ENCODE data around the gene KIF20A.

KIF20A gene

GRCh38 chr5:138213161-138214029 is 34.5 kb downstream of the KIF20A start, which contains the start of gene CDC23:
CDC23 (minus strand) TSS chr5:138213323; CDS start chr5:138213312, 11 bp downstream.
- H3K4me1 Mint-ChIP-seq: peaks cover 8 to 22% of the 10 kb centered on the region in 2 donors
- H3K27me3 Mint-ChIP-seq: no peaks in the 10 kb centered on the region
- peak within 1 kb of the TSS; percentile 98 for H3K27ac Mint-ChIP-seq
- DNase-seq (peak; percentile 91), ATAC-seq (replicated peaks) (peak; percentile 98 to 99)
- H3K36me3 Mint-ChIP-seq: peaks cover 6 to 9% of the 10 kb centered on the region in 2 donors
- H3K4me3 Mint-ChIP-seq: peak within 1 kb of the TSS; percentile 97
- no peaks in the 10 kb centered on the region for H3K9me3 Mint-ChIP-seq

DNA sequence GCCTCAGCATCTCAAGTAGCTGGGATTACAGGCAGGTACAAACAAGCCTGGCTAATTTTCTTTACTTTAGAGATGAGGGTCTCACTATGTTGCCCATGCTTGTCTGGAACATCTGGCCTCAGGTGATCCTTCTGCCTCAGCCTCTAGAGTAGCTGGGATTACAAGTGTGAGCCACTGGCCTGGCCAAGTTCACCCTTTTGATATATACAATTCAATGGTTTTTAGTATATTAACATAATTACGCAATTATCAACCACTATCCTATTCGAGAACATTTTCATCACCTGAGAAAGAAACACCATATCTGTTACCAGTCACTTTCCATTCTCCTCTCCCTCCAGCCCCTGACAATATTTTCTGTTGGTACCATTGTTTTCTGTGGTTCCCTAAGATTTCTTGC is 37.9 kb downstream of the KIF20A start:
- Mint-ChIP-seq H3K4me3 (no peak overlapping the region), H3K27ac (no peak overlapping the region), H3K9me3 (peaks cover 0 to 4% of the 10 kb centered on the region in 2 donors), H3K4me1 (peaks cover 5 to 16% of the 10 kb centered on the region in 2 donors), H3K36me3 (peaks cover 3 to 5% of the 10 kb centered on the region in 2 donors), H3K27me3 (peaks cover 6 to 12% of the 10 kb centered on the region in 2 donors)
- ATAC-seq (replicated peaks) (no peak), DNase-seq (no peak)

DNA sequence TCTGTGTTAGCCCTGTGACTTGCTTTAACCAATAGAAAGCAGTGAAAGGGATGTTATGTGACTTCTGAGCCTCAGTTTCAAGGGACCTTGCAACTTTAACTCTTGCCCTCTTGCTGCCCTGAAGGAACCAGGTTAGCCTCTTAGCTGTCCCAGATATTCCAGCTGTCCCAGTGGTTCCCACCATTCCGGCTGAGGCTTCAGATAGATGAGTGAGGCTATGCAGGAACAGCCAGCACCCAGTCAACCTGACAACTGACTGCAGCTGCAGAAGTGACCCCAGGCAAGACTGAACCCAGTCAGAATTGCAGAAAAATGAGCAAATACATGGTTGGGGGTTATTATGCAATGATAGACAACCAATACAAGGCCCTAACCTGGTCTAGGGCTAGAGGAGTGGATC is 44.6 kb downstream of the KIF20A start:
- Mint-ChIP-seq H3K4me3 (no peak overlapping the region), H3K27ac (no peak overlapping the region), H3K9me3 (peaks cover 5 to 7% of the 10 kb centered on the region in 2 donors), H3K36me3 (peaks cover 2 to 6% of the 10 kb centered on the region in 2 donors), H3K27me3 (peaks cover 30 to 36% of the 10 kb centered on the region in 2 donors), H3K4me1 (peaks cover 5 to 6% of the 10 kb centered on the region in 2 donors)
- ATAC-seq (replicated peaks): no peak
- no peak for DNase-seq

GRCh38 chr5:138224712-138225111 is 45.8 kb downstream of the KIF20A start:
- Mint-ChIP-seq H3K9me3 (peaks cover 4 to 5% of the 10 kb centered on the region in 2 donors), H3K27ac (no peak overlapping the region), H3K4me3 (no peak overlapping the region), H3K27me3 (peaks cover 28 to 46% of the 10 kb centered on the region in 2 donors), H3K36me3 (peaks cover 2 to 3% of the 10 kb centered on the region in 2 donors), H3K4me1 (peaks cover 5 to 6% of the 10 kb centered on the region in 2 donors)
- DNase-seq: no peak
- no peak for ATAC-seq (replicated peaks)

- Mint-ChIP-seq H3K27ac (no peak overlapping the region), H3K9me3 (peaks cover 4 to 5% of the 10 kb centered on the region in 2 donors), H3K4me1 (peaks cover 5 to 6% of the 10 kb centered on the region in 2 donors), H3K4me3 (no peak overlapping the region), H3K27me3 (peaks cover 30 to 52% of the 10 kb centered on the region in 2 donors), H3K36me3 (peaks cover 2 to 3% of the 10 kb centered on the region in 2 donors)
- peak; percentile 64 to 70 for ATAC-seq (replicated peaks)
- DNase-seq: no peak
Measured at GRCh38 chr5:138226910-138227309, 48.0 kb downstream of the KIF20A start.

DNA sequence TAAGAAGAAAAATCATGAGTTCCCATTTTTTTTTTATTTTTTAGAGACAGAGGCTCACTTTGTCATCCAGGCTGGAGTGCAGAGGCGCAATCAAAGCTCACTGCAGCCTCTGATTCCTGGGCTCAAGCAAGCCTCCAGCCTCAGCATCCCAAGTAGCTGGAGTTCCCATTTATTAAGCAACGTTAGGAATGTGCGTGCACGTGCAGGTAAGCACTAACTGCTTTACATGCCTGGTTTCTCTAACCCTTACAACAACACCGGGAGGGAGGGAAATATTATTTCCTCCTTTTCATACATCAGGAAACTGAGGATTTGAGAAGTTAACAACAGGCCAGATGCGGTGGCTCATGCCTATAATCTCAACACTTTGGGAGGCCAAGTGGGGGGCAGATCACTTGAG is 50.5 kb downstream of the KIF20A start:
- DNase-seq (no peak), ATAC-seq (replicated peaks) (no peak)
- no peak overlapping the region for H3K27ac Mint-ChIP-seq
- no peak overlapping the region for H3K4me3 Mint-ChIP-seq
- peaks cover 4 to 5% of the 10 kb centered on the region in 2 donors for H3K9me3 Mint-ChIP-seq
- H3K27me3 Mint-ChIP-seq: peaks cover 22 to 37% of the 10 kb centered on the region in 2 donors
- H3K4me1 Mint-ChIP-seq: no peaks in the 10 kb centered on the region
- H3K36me3 Mint-ChIP-seq: peaks cover 2 to 3% of the 10 kb centered on the region in 2 donors

DNA sequence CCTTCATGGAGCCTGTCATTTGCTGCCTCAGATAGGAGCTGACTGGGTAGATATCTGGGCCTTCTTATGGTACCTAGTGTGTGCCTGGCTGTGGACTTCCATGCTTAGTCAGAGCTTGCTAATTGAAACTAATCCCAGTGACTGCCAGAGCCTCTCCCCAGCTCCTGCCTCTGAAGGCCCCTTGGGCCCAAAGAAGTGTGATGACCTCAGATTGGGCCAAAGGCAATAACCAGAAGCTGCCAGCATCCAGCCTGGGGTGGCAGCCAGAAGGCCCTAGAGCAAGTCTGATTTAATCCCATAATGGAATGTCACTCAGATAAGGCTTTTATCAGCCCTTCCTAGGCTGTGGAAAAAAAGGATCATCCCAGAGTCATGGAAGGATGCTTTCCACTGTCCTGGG is 51.3 kb downstream of the KIF20A start:
- no peaks in the 10 kb centered on the region for H3K4me1 Mint-ChIP-seq
- DNase-seq (no peak), ATAC-seq (replicated peaks) (no peak)
- no peak overlapping the region for H3K4me3 Mint-ChIP-seq
- peaks cover 22 to 38% of the 10 kb centered on the region in 2 donors for H3K27me3 Mint-ChIP-seq
- H3K36me3 Mint-ChIP-seq: peaks cover 2 to 3% of the 10 kb centered on the region in 2 donors
- no peak overlapping the region for H3K27ac Mint-ChIP-seq
- H3K9me3 Mint-ChIP-seq: peaks cover 4 to 5% of the 10 kb centered on the region in 2 donors

DNA sequence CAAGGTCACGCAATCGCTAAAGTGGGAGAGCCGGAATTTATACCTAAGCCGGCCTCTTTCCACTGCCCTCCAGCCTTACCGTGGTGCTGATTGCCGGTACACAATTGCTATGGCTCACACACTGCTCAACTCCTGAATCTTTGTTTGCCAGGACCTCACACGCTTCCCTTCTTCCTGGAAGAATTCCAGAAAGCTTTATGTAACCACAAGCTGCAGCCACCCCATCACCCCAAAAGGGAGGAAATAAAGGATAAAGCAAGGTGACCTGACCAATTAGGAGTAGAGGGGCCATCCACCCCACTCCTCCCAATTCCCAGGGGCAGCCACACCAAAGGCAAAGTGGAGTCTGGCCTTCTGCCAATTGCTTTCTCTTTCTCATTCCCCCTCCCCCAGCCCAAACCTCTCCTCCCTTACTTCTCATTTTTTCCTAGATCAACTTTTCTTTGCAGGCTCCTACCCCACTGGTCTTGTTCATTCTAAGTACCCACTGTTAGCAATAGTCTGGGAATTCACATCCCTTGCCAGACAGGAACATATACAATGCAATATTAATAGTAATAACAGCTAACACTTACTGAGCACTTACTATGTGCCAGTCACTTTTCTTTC is 52.2 kb downstream of the KIF20A start:
- Mint-ChIP-seq H3K27ac (no peak overlapping the region), H3K27me3 (peaks cover 19 to 35% of the 10 kb centered on the region in 2 donors), H3K4me1 (no peaks in the 10 kb centered on the region), H3K9me3 (peaks cover 1 to 2% of the 10 kb centered on the region in 2 donors), H3K4me3 (no peak overlapping the region), H3K36me3 (peaks cover under 1 to 1% of the 10 kb centered on the region in 2 donors)
- DNase-seq (no peak), ATAC-seq (replicated peaks) (no peak)

- H3K36me3 Mint-ChIP-seq: no peaks in the 10 kb centered on the region
- H3K27ac Mint-ChIP-seq: no peak overlapping the region
- H3K4me1 Mint-ChIP-seq: no peaks in the 10 kb centered on the region
- no peak overlapping the region for H3K4me3 Mint-ChIP-seq
- ATAC-seq (replicated peaks) (no peak), DNase-seq (no peak)
- H3K27me3 Mint-ChIP-seq: peaks cover 16 to 31% of the 10 kb centered on the region in 2 donors
- H3K9me3 Mint-ChIP-seq: no peaks in the 10 kb centered on the region
Measured at GRCh38 chr5:138233280-138233679, 54.4 kb downstream of the KIF20A start.

GRCh38 chr5:138234651-138235050 is 55.7 kb downstream of the KIF20A start:
- ATAC-seq (replicated peaks) (no peak), DNase-seq (no peak)
- Mint-ChIP-seq H3K4me3 (no peak overlapping the region), H3K27ac (no peak overlapping the region), H3K9me3 (no peaks in the 10 kb centered on the region), H3K36me3 (no peaks in the 10 kb centered on the region), H3K4me1 (peaks cover 3 to 4% of the 10 kb centered on the region in 2 donors), H3K27me3 (peaks cover 16 to 28% of the 10 kb centered on the region in 2 donors)

Data from stimulated activated naive B cell treated with anti-CD40 and anti-IgM and Interleukin-4, amounts not matched to agents 10 μg/mL and 1 μg/mL and 100 μg/mL, for 72 hours (primary cell).